H1 (cell line): Measurements from ENCODE around the gene CPT2. TPM values are rescaled to one million over a fixed set of nuclear protein-coding genes. Genes with fewer than 3 reads are reported as not detected.

Experiments used
- CTCF ChIA-PET: fragments of 300-600 bp; sonication (Branson Sonifier 250); formaldehyde crosslinking; loops from one replicate; lab custom pipeline; 2021; ENCODE audit not compliant: partially characterized antibody; lab: Charles Lee
- POLR2A ChIA-PET: fragments of 300-600 bp; sonication (Branson Sonifier 250); formaldehyde crosslinking; loops from one replicate; lab custom pipeline; 2021; ENCODE audit warnings: inconsistent platforms; ENCODE audit not compliant: partially characterized antibody; lab: Charles Lee
- DNase-seq, 2 experiments: peaks; one replicate each; pipeline versions ENCODE4 v3.0.0 to v3.0.0-alpha.2; 2010 to 2022; ENCODE audit warnings: low spot score in 2 of 2, low read depth in 1 of 2, mixed read lengths in 1 of 2
- FAIRE-seq: peaks from 2 replicates; lab custom pipeline; 2011; peaks lifted over from hg19 to GRCh38; lab: Jason Lieb, UNC
- H2AFZ ChIP-seq: 2 replicates; pipeline ENCODE4 v1.8.1; 2012; ENCODE audit warnings: low read length, inconsistent platforms
- H2AK5ac ChIP-seq: 2 replicates; pipeline ENCODE4 v1.6.1; 2013; ENCODE audit warnings: low read depth, low read length
- H2BK120ac ChIP-seq: replicated peaks from 2 replicates; pipeline ENCODE3; 2013; ENCODE audit warnings: low read depth, low read length, inconsistent platforms
- H2BK12ac ChIP-seq: 2 replicates; pipeline ENCODE4 v1.6.1; 2013; ENCODE audit warnings: low read depth, low read length
- H2BK15ac ChIP-seq: 2 replicates; pipeline ENCODE4 v1.6.1; 2013; ENCODE audit warnings: low read length
- H2BK20ac ChIP-seq: 2 replicates; pipeline ENCODE4 v1.6.1; 2013; ENCODE audit warnings: low read length
- H2BK5ac ChIP-seq: 2 replicates; pipeline ENCODE4 v1.6.1; 2013; ENCODE audit warnings: low read depth, low read length
- H3K14ac ChIP-seq: 2 replicates; pipeline ENCODE4 v1.6.1; 2013; ENCODE audit warnings: inconsistent platforms; ENCODE audit not compliant: insufficient read length
- H3K18ac ChIP-seq: 2 replicates; pipeline ENCODE4 v1.6.1; 2013; ENCODE audit warnings: low read length; ENCODE audit errors: extremely low read depth
- H3K23ac ChIP-seq: 2 replicates; pipeline ENCODE4 v1.6.1; 2013; ENCODE audit warnings: inconsistent platforms; ENCODE audit not compliant: insufficient read length
- H3K23me2 ChIP-seq: 2 replicates; pipeline ENCODE4 v1.6.1; 2013; ENCODE audit warnings: low read depth, low read length
- H3K27ac ChIP-seq: 2 replicates; pipeline ENCODE4 v1.6.1; 2011; ENCODE audit warnings: low read depth, low read length, inconsistent platforms
- H3K27me3 ChIP-seq, 4 experiments: replicated peaks in 1 of 4; 1 replicate in 1 of 4; 2 replicates in 3 of 4; pipeline versions ENCODE4 v1.6.1 to v1.8.1; 2011 to 2013; ENCODE audit warnings: low read length in 3 of 4, mild to moderate bottlenecking in 3 of 4, inconsistent platforms in 2 of 4, mixed read lengths in 2 of 4, moderate library complexity in 1 of 4; ENCODE audit not compliant: control insufficient read depth in 3 of 4, insufficient read depth in 3 of 4; ENCODE audit errors: extremely low read depth in 1 of 4
- H3K36me3 ChIP-seq, 4 experiments: 2 replicates each; pipeline versions ENCODE4 v1.6.1 to v1.8.1; 2011 to 2013; ENCODE audit warnings: mild to moderate bottlenecking in 4 of 4, low read length in 3 of 4, moderate library complexity in 2 of 4, control low read depth in 1 of 4, inconsistent platforms in 1 of 4; ENCODE audit not compliant: insufficient read depth in 4 of 4, control insufficient read depth in 2 of 4
- H3K4ac ChIP-seq: replicated peaks from 2 replicates; pipeline ENCODE3; 2013; ENCODE audit warnings: low read length, low read depth, mixed read lengths, inconsistent platforms; ENCODE audit not compliant: insufficient read length
- H3K4me1 ChIP-seq, 4 experiments: replicated peaks in 1 of 4; 1 replicate in 1 of 4; 2 replicates in 3 of 4; pipeline versions ENCODE4 v1.6.1 to v1.8.1; 2011 to 2013; ENCODE audit warnings: low read length in 3 of 4, inconsistent platforms in 2 of 4, mixed read lengths in 1 of 4; ENCODE audit not compliant: insufficient read depth in 4 of 4, control insufficient read depth in 3 of 4
- H3K4me2 ChIP-seq, 2 experiments: 2 replicates each; pipeline versions ENCODE4 v1.6.1 to v1.8.1; 2011 to 2013; ENCODE audit warnings: low read depth in 2 of 2, low read length in 2 of 2, control low read depth in 1 of 2, inconsistent platforms in 1 of 2, mild to moderate bottlenecking in 1 of 2; ENCODE audit not compliant: insufficient read depth in 1 of 2
- H3K4me3 ChIP-seq, 4 experiments: fragments of 200-600, 300-600 bp in 1 of 4; sonication (generic), shearing (Covaris generic), sonication (Bioruptor Twin) in 1 of 4; 2 replicates each; pipeline versions ENCODE4 v1.5.1 to v1.8.1; 2011 to 2016; ENCODE audit warnings: low read length in 4 of 4, low read depth in 3 of 4, control low read depth in 2 of 4, inconsistent platforms in 2 of 4, mild to moderate bottlenecking in 2 of 4, mixed read lengths in 1 of 4, moderate library complexity in 1 of 4; ENCODE audit not compliant: insufficient read depth in 2 of 4; ENCODE audit errors: extremely low read depth in 1 of 4
- H3K56ac ChIP-seq: replicated peaks from 2 replicates; pipeline ENCODE3; 2013; ENCODE audit warnings: low read depth, mild to moderate bottlenecking, mixed read lengths, low read length, inconsistent platforms; ENCODE audit not compliant: insufficient read length
- H3K79me1 ChIP-seq: 2 replicates; pipeline ENCODE4 v1.6.1; 2013; ENCODE audit warnings: low read depth, low read length, control low read depth
- H3K79me2 ChIP-seq, 2 experiments: 2 replicates each; pipeline versions ENCODE4 v1.6.1 to v1.8.1; 2012 to 2013; ENCODE audit warnings: low read length in 2 of 2, mild to moderate bottlenecking in 2 of 2, inconsistent platforms in 1 of 2; ENCODE audit not compliant: insufficient read depth in 2 of 2, control insufficient read depth in 1 of 2
- H3K9ac ChIP-seq, 4 experiments: replicated peaks in 1 of 4; 1 replicate in 1 of 4; 2 replicates in 3 of 4; pipeline versions ENCODE4 v1.6.1 to v1.8.1; 2011 to 2013; ENCODE audit warnings: low read depth in 3 of 4, low read length in 3 of 4, control low read depth in 2 of 4, mild to moderate bottlenecking in 2 of 4, moderate library complexity in 2 of 4, inconsistent platforms in 1 of 4; ENCODE audit errors: extremely low read depth in 1 of 4
- H3K9me3 ChIP-seq, 2 experiments: 2 replicates each; pipeline versions ENCODE4 v1.6.1 to v1.8.1; 2012 to 2013; ENCODE audit warnings: mild to moderate bottlenecking in 2 of 2, moderate library complexity in 2 of 2, control low read depth in 1 of 2, inconsistent platforms in 1 of 2, low read depth in 1 of 2, low read length in 1 of 2, mixed read lengths in 1 of 2; ENCODE audit not compliant: insufficient read depth in 2 of 2
- H4K20me1 ChIP-seq, 2 experiments: replicated peaks in 1 of 2; 2 replicates each; pipeline versions ENCODE3 to v1.8.1; 2011 to 2013; ENCODE audit warnings: inconsistent platforms in 2 of 2, low read length in 2 of 2, mild to moderate bottlenecking in 1 of 2; ENCODE audit not compliant: insufficient read depth in 2 of 2, control insufficient read depth in 1 of 2
- H4K5ac ChIP-seq: 2 replicates; pipeline ENCODE4 v1.6.1; 2013; ENCODE audit warnings: low read length, low read depth, mixed read lengths, inconsistent platforms; ENCODE audit not compliant: insufficient read length
- H4K8ac ChIP-seq: 2 replicates; pipeline ENCODE4 v1.8.0; 2013; ENCODE audit warnings: mild to moderate bottlenecking, moderate library complexity, low read length, inconsistent platforms; ENCODE audit not compliant: insufficient read depth; ENCODE audit errors: extremely low read depth
- H4K91ac ChIP-seq: replicated peaks from 2 replicates; pipeline ENCODE3; 2013; ENCODE audit warnings: low read length, mixed read lengths, inconsistent platforms; ENCODE audit not compliant: insufficient read length
- ATF2 ChIP-seq: IDR thresholded peaks from 2 replicates; pipeline ENCODE4 v1.6.1; 2012; ENCODE audit warnings: low read length, inconsistent platforms
- CBX5 ChIP-seq: fragments of 300-800, 300-1000 bp; sonication (generic); IDR thresholded peaks from 2 replicates; pipeline ENCODE4 v1.7.1; 2016; ENCODE audit warnings: antibody characterized with exemption, low read length, low read depth
- JUND ChIP-seq: IDR thresholded peaks from 2 replicates; pipeline ENCODE4 v1.6.1; 2011; ENCODE audit warnings: mild to moderate bottlenecking, improper control_type of control experiment, low read length
- MAFK ChIP-seq: IDR thresholded peaks from 2 replicates; pipeline ENCODE4 v1.6.1; 2012; ENCODE audit warnings: low read depth, mild to moderate bottlenecking, improper control_type of control experiment, low read length
- NANOG ChIP-seq: IDR thresholded peaks from 2 replicates; pipeline ENCODE4 v1.6.1; 2011; ENCODE audit warnings: low read length, low read depth, mild to moderate bottlenecking, inconsistent platforms; ENCODE audit not compliant: insufficient read depth, poor library complexity, severe bottlenecking
- RAD21 ChIP-seq, 2 experiments: IDR thresholded peaks in 1 of 2; conservative IDR thresholded peaks in 1 of 2; 2 replicates each; pipeline ENCODE4 v1.6.1; 2011; ENCODE audit warnings: low read depth in 2 of 2, low read length in 2 of 2, improper control_type of control experiment in 1 of 2, inconsistent platforms in 1 of 2, mild to moderate bottlenecking in 1 of 2, moderate library complexity in 1 of 2
- SP2 ChIP-seq: IDR thresholded peaks from 2 replicates; pipeline ENCODE4 v1.6.1; 2012; ENCODE audit warnings: mild to moderate bottlenecking, low read length, inconsistent platforms
- TBP ChIP-seq: IDR thresholded peaks from 2 replicates; pipeline ENCODE4 v1.6.1; 2011; ENCODE audit warnings: low read depth, low read length, improper control_type of control experiment
- TEAD4 ChIP-seq: IDR thresholded peaks from 2 replicates; pipeline ENCODE4 v1.6.1; 2012; ENCODE audit warnings: low read depth, low read length, inconsistent platforms, mixed read lengths
- WGBS, 2 experiments: shearing (Covaris generic) in 1 of 2; methylation state at CpG; one replicate each; pipeline versions ENCODE4 v1.1.6 to v1.1.7; 2013 to 2015; ENCODE audit warnings: low lambda C conversion rate in 2 of 2, mixed read lengths in 2 of 2, inconsistent platforms in 1 of 2, low coverage in 1 of 2, missing lambda C conversion rate in 1 of 2; ENCODE audit not compliant: insufficient replicate concordance in 2 of 2, insufficient coverage in 1 of 2, insufficient read length in 1 of 2; ENCODE audit errors: extremely low coverage in 1 of 2, missing lambda C conversion rate in 1 of 2; 5-methylcytosine and 5-hydroxymethylcytosine counted together
- polyA plus RNA-seq, 7 experiments: library from polyadenylated mRNA; depleted of rRNA in 3 of 7; stranded (reverse) in 5 of 7; unstranded in 2 of 7; fragments of >200 nt in 5 of 7; fragments of 200-250 nt in 2 of 7; gene quantifications; 1 replicate in 5 of 7; 2 replicates in 1 of 7; 4 replicates in 1 of 7; pipeline versions ENCODE4 v1.2.1 to v1.2.3, GENCODE V29; 2011 to 2013; ENCODE audit warnings: missing spikeins in 2 of 7, mixed read lengths in 2 of 7
- total RNA-seq: library from RNA; stranded (reverse); fragmentation: NEBNext Ultra II Directional; extraction: Animal tissue kit (Norgen Biotek cat#: 25700); gene quantifications from 2 replicates; pipeline ENCODE4 v1.2.1, GENCODE V29; 2021
- TF ChIP-seq, protein P1 (sequence below): IDR thresholded peaks from 2 replicates; pipeline ENCODE4 v1.6.1; 2012; ENCODE audit warnings: inconsistent platforms

Gene CPT2
- total and polyA plus RNA-seq, 2 of the 8 experiments (the other 6 are each of a cell fraction or from before 2014, with no cell fraction given), result 23.9 to 25.5 TPM

DNA sequence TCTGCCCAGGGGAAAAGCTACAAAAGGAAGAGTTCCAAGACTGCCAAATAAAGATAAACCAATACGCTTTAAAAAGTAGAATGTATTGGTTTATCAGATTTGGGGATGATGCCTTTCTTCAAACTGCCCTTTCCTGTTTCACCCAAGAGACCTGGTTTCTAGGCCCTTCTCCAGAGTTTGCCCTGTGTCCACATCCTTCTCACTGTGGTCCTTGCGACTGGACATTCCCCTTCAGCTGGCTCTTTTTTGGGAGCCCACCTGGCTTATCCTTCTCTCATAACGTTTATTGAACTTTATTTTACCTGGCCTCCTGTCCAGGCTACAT, 24.3 kb downstream of the CPT2 start:
- Histone ChIP-seq H3K4me3 (peak overlapping the region; percentile 76 to 90 (median 80)), H3K79me1 (peaks cover 2% of the 10 kb centered on the region; the same call in 1 of the 2 replicates), H4K91ac (peak overlapping the region; percentile 86), H3K27ac (peak overlapping the region; percentile 40; the same call in 1 of the 2 replicates), H3K4ac (peak overlapping the region; percentile 32), H4K5ac (peak overlapping the region; percentile 99), H2AK5ac (peak overlapping the region; percentile 43; the same call in 1 of the 2 replicates), H3K9me3 (no peaks in the 10 kb centered on the region), H2BK120ac (peak overlapping the region; percentile 81), H3K36me3 (peaks cover 0 to 21% (median 4%) of the 10 kb centered on the region in 4 experiments; a peak in 4 of 8 replicates), H3K23me2 (peaks cover 8% of the 10 kb centered on the region; the same call in 1 of the 2 replicates), H3K4me2 (peak overlapping the region; percentile 76 to 78), H2BK20ac (no peak overlapping the region), H3K18ac (peak overlapping the region; percentile 91; the same call in 1 of the 2 replicates), H3K56ac (peak overlapping the region; percentile 32), H4K8ac (no peak overlapping the region; the same call in 1 of the 2 replicates), H2BK5ac (peak overlapping the region; percentile 100; the same call in 1 of the 2 replicates), H2BK15ac (no peak overlapping the region), H2BK12ac (no peak overlapping the region), H3K14ac (no peak overlapping the region), H3K4me1 (peaks cover 0 to 5% (median 1%) of the 10 kb centered on the region in 4 experiments; a peak in 3 of 7 replicates), H3K23ac (no peak overlapping the region), H3K27me3 (peaks cover 0 to 2% (median 0%) of the 10 kb centered on the region in 4 experiments; a peak in 1 of 7 replicates), H3K79me2 (peaks cover 0 to 10% of the 10 kb centered on the region in 2 experiments; a peak in 1 of 4 replicates), H2AFZ (peak overlapping the region; percentile 83; the same call in 1 of the 2 replicates), H3K9ac (peak overlapping the region in 2 of 4 experiments; percentile 75 to 80; a peak in 3 of 7 replicates), H4K20me1 (no peaks in the 10 kb centered on the region)
- ChIA-PET CTCF (interaction anchor here (0.6 to 1.5 kb wide), 3 partner anchors 10 to 224 kb away, joined by 3 to 4 read pairs (median 3); no protein-coding TSS in a partner anchor), POLR2A (interaction anchor here (1.0 to 7.2 kb wide), 5 partner anchors 8 to 25 kb away, joined by 3 to 62 read pairs (median 5); partner anchors contain the start of gene MAGOH)
- 57% methylated on average over 3 of the region's 3 CpGs; no CpG with 5 or more reads in 1 of the 2 experiments for WGBS, 2 experiments
- DNase-seq, result no peak
- FAIRE-seq, result no peak
- TF ChIP-seq ATF2 (no peak), TBP (no peak), CBX5 (no peak), NANOG (no peak), MAFK (no peak), RAD21 (IDR thresholded peaks at IDR 0.05 in 1 of 2, conservative IDR thresholded peaks at IDR 0.05 in 1 of 2; ENCODE audit: low read depth in 2 of 2, low read length in 2 of 2) (no peak), SP2 (no peak), TEAD4 (no peak), JUND (no peak)
- TF ChIP-seq, protein P1, sequence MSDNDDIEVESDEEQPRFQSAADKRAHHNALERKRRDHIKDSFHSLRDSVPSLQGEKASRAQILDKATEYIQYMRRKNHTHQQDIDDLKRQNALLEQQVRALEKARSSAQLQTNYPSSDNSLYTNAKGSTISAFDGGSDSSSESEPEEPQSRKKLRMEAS, result no peak
